ENCODE measurements around the gene IGF2R.

- TF ChIP-seq EZH2phosphoT487 (IDR thresholded peaks at IDR 0.05; ENCODE audit: insufficient read depth, low read depth) = no peak
- TF ChIP-seq EZH2 (IDR thresholded peaks at IDR 0.05; ENCODE audit: insufficient read depth, poor library complexity, severe bottlenecking) = no peak
Measured at GRCh38 chr6:160005211-160005610, 36.3 kb downstream of the IGF2R start.
